Upper lobe of right lung (tissue), 1 donor: Measurements from ENCODE around the gene SLAIN1. TPM values are rescaled to one million over a fixed set of nuclear protein-coding genes. Genes with fewer than 3 reads are reported as not detected.

Experiments
- ATAC-seq: fragments of 200-7000 bp; cut with Tn5 transposase; one replicate; pipeline ENCODE4 v1.9.1; 2020; ENCODE audit warnings: mild to moderate bottlenecking, moderate library complexity
- DNase-seq: peaks from one replicate; pipeline ENCODE4 v3.0.0-alpha.2; 2020
- H3K27ac ChIP-seq: fragments of 200-600 bp; one replicate; pipeline ENCODE4 v1.8.0; 2022
- H3K27me3 ChIP-seq: fragments of 200-600 bp; one replicate; pipeline ENCODE4 v1.8.0; 2022; ENCODE audit warnings: mild to moderate bottlenecking
- H3K36me3 ChIP-seq: fragments of 200-600 bp; one replicate; pipeline ENCODE4 v1.8.0; 2022
- H3K4me1 ChIP-seq: fragments of 200-600 bp; one replicate; pipeline ENCODE4 v1.8.0; 2022
- H3K4me3 ChIP-seq: fragments of 200-600 bp; one replicate; pipeline ENCODE4 v1.8.0; 2022; ENCODE audit warnings: mild to moderate bottlenecking
- H3K9me3 ChIP-seq: fragments of 200-600 bp; one replicate; pipeline ENCODE4 v1.8.0; 2022
- intact Hi-C: fragments of 100-400 bp; cut with DNase I; formaldehyde crosslinking; loops from one replicate; pipeline ENCODE4 v1.11.0; 2022
- total RNA-seq: library from RNA; stranded (reverse); fragmentation: NEBNext Ultra II Directional; extraction: Animal tissue kit (Norgen Biotek cat#: 25700); gene quantifications from one replicate; pipeline ENCODE4 v1.2.1, GENCODE V29; 2021
- TF ChIP-seq, protein P1 (sequence below): fragments of 200-600 bp; IDR thresholded peaks from one replicate; pipeline ENCODE4 v1.8.0; 2022; ENCODE audit warnings: antibody characterized with exemption
- donor health status: DM: no; HTN: yes; CAD: no; lungs with severe emphysema.

SLAIN1 gene
- total RNA-seq, 1 donor from 2014 or later = 16.4 TPM

- Histone ChIP-seq H3K36me3 (no peaks in the 10 kb centered on the region), H3K27me3 (no peaks in the 10 kb centered on the region), H3K4me1 (no peaks in the 10 kb centered on the region), H3K27ac (no peak overlapping the region), H3K9me3 (no peaks in the 10 kb centered on the region), H3K4me3 (no peak overlapping the region)
- ATAC-seq = no peak
- DNase-seq = no peak
- intact Hi-C loops = no loop called here
- TF ChIP-seq, protein P1, sequence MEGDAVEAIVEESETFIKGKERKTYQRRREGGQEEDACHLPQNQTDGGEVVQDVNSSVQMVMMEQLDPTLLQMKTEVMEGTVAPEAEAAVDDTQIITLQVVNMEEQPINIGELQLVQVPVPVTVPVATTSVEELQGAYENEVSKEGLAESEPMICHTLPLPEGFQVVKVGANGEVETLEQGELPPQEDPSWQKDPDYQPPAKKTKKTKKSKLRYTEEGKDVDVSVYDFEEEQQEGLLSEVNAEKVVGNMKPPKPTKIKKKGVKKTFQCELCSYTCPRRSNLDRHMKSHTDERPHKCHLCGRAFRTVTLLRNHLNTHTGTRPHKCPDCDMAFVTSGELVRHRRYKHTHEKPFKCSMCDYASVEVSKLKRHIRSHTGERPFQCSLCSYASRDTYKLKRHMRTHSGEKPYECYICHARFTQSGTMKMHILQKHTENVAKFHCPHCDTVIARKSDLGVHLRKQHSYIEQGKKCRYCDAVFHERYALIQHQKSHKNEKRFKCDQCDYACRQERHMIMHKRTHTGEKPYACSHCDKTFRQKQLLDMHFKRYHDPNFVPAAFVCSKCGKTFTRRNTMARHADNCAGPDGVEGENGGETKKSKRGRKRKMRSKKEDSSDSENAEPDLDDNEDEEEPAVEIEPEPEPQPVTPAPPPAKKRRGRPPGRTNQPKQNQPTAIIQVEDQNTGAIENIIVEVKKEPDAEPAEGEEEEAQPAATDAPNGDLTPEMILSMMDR = no peak
These were observed 31.0 kb downstream of the SLAIN1 start for GRCh38 chr13:77728265-77729125.

DNA sequence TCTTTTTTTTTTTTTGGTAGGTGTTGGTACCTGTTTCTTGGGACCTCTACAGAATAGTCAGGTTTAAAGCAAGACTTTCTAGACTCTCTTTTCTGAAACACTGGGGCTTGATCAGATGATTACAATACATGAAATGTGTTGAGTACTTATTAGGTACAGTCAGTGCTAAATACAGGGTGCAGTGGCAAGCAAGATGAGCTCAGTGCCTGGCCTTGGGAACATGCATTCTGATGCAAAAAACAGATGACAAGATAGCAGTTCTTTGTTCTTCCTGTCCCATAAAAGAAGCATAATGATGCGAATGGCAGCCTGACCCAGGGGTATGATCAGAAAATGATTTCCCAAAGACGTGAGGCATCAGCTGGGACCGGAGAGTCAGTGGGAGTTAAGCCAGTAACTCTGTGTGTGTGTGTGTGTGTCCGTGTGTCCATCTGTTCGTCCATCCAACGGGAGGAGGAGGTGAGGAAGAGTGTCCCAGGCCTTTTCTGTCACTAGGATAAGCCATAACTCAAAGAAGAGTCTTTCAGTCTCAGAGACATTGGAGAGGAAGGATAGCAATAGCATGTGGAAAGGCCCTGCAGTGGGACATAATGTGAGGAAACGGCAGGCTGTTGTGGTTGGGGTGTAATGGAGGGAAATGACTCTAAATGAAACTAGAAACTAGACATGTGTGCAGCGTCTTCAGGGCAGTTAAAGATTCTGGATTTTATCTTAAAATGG, 32.2 kb downstream of the SLAIN1 start:
- Histone ChIP-seq H3K36me3 (no peaks in the 10 kb centered on the region), H3K27ac (no peak overlapping the region), H3K4me3 (no peak overlapping the region), H3K4me1 (no peaks in the 10 kb centered on the region), H3K27me3 (no peaks in the 10 kb centered on the region), H3K9me3 (no peaks in the 10 kb centered on the region)
- DNase-seq = no peak
- peak; percentile 22 for ATAC-seq
- TF ChIP-seq, protein P1 = no peak
- intact Hi-C loops = no loop called here

GRCh38 chr13:77730572-77730971, 33.1 kb downstream of the SLAIN1 start:
- no peak for DNase-seq
- no peak for ATAC-seq
- Histone ChIP-seq H3K36me3 (no peaks in the 10 kb centered on the region), H3K27ac (no peak overlapping the region), H3K4me3 (no peak overlapping the region), H3K4me1 (no peaks in the 10 kb centered on the region), H3K27me3 (no peaks in the 10 kb centered on the region), H3K9me3 (no peaks in the 10 kb centered on the region)
- intact Hi-C loops = no loop called here
- TF ChIP-seq, protein P1 = no peak

GRCh38 chr13:77732287-77732686, 34.8 kb downstream of the SLAIN1 start:
- Histone ChIP-seq H3K27ac (no peak overlapping the region), H3K36me3 (no peaks in the 10 kb centered on the region), H3K4me1 (no peaks in the 10 kb centered on the region), H3K4me3 (no peak overlapping the region), H3K9me3 (no peaks in the 10 kb centered on the region), H3K27me3 (no peaks in the 10 kb centered on the region)
- ATAC-seq (no peak), DNase-seq (no peak)
- intact Hi-C loops = no loop called here
- TF ChIP-seq, protein P1 = no peak

DNA sequence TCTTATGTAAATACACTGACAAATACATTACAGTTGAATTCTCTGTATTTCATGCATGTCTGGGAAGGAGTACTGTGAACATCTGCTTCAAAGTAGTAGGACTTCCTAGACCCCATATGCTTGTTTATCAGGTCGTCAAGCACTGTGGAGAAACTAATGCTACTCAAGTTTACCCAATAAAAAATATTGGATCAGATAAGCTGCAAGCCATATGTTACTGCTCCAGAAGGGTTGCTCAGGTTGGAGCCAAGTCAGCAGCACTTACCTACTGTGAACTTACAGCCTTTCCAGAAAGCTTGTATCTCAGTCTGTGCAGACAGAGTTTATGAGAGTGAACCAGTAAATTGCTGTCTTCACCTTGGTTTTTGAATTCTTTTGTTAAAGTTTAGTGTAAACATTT, 36.2 kb downstream of the SLAIN1 start:
- intact Hi-C loops = no loop called here
- ATAC-seq = no peak
- H3K9me3 ChIP-seq = no peaks in the 10 kb centered on the region
- no peak for DNase-seq
- H3K36me3 ChIP-seq = no peaks in the 10 kb centered on the region
- H3K27ac ChIP-seq = no peak overlapping the region
- H3K27me3 ChIP-seq = no peaks in the 10 kb centered on the region
- H3K4me3 ChIP-seq = no peak overlapping the region
- H3K4me1 ChIP-seq = no peaks in the 10 kb centered on the region
- TF ChIP-seq, protein P1 = no peak
